NCI-H446 (cell line): ENCODE data around the gene MTARC2.

Experiments
- DNase-seq, 2 experiments: peaks; one replicate each; lab custom pipeline; 2025; lab: John Stamatoyannopoulos, UW

Gene MTARC2

GRCh38 chr1:220803401-220804201, 55.5 kb downstream of the MTARC2 start:
- DNase-seq, result peak in 1 of 2 experiments; percentile 47

- DNase-seq, result no peak
These were observed 56.1 kb downstream of the MTARC2 start for GRCh38 chr1:220804202-220804586.

GRCh38 chr1:220806408-220806807, 58.3 kb downstream of the MTARC2 start:
- DNase-seq, result no peak

GRCh38 chr1:220807726-220808125, 59.6 kb downstream of the MTARC2 start:
- DNase-seq, result no peak

GRCh38 chr1:220808345-220809186, 60.4 kb downstream of the MTARC2 start:
- DNase-seq, result no peak

- DNase-seq, result no peak
These were observed 61.0 kb downstream of the MTARC2 start for GRCh38 chr1:220809187-220809550.

- no peak for DNase-seq
These were observed 61.6 kb downstream of the MTARC2 start for GRCh38 chr1:220809704-220810103.

- DNase-seq, result peak; percentile 44 to 86
These were observed 62.1 kb downstream of the MTARC2 start for GRCh38 chr1:220810179-220810653.

- no peak for DNase-seq
These were observed 62.8 kb downstream of the MTARC2 start for GRCh38 chr1:220810963-220811362.

GRCh38 chr1:220811695-220812094, 63.6 kb downstream of the MTARC2 start:
- DNase-seq, result no peak

GRCh38 chr1:220812308-220812707, 64.2 kb downstream of the MTARC2 start:
- DNase-seq, result no peak

GRCh38 chr1:220813013-220813412, 64.9 kb downstream of the MTARC2 start:
- DNase-seq, result no peak

- no peak for DNase-seq
These were observed 67.3 kb downstream of the MTARC2 start for GRCh38 chr1:220815409-220815808.

GRCh38 chr1:220817907-220818306, 69.8 kb downstream of the MTARC2 start:
- no peak for DNase-seq

GRCh38 chr1:220818421-220819173, 70.5 kb downstream of the MTARC2 start:
- no peak for DNase-seq

GRCh38 chr1:220819467-220820026, 71.4 kb downstream of the MTARC2 start:
- no peak for DNase-seq

- no peak for DNase-seq
These were observed 76.2 kb downstream of the MTARC2 start for GRCh38 chr1:220824031-220824989.

GRCh38 chr1:220825819-220826551, 77.9 kb downstream of the MTARC2 start:
- DNase-seq, result no peak

GRCh38 chr1:220826729-220827128, 78.6 kb downstream of the MTARC2 start:
- DNase-seq, result no peak
